DND-41 (cell line): ENCODE data around the gene ZNF726.

Experiments
- CTCF ChIP-seq: IDR thresholded peaks from 2 replicates; pipeline ENCODE4 v1.5.1; 2012; ENCODE audit warnings: borderline replicate concordance, low read length, moderate library complexity, mild to moderate bottlenecking; ENCODE audit not compliant: poor library complexity, severe bottlenecking; ENCODE audit errors: extremely low read depth
- EZH2 ChIP-seq: IDR thresholded peaks from 3 replicates; pipeline ENCODE4 v1.6.1; 2012; ENCODE audit warnings: borderline replicate concordance, low read depth, mild to moderate bottlenecking, moderate library complexity, low read length, inconsistent platforms; ENCODE audit not compliant: severe bottlenecking

GRCh38 chr19:23872282-23872919, 42.3 kb upstream of the ZNF726 start:
- TF ChIP-seq CTCF, result no peak
- no peak for TF ChIP-seq EZH2
